Hepatocyte (in vitro differentiated cells): Measurements from ENCODE around the gene MORN5.

Experiments used
- EZH2 ChIP-seq: fragments of 200-600 bp; sonication (generic); IDR thresholded peaks from 2 replicates; pipeline ENCODE4 v1.6.1; 2016; ENCODE audit warnings: antibody characterized with exemption, mild to moderate bottlenecking, borderline replicate concordance
- TF ChIP-seq, protein P1 (sequence below): fragments of 200-600 bp; sonication (generic); IDR thresholded peaks from 2 replicates; pipeline ENCODE4 v1.5.1; 2016; ENCODE audit warnings: antibody characterized with exemption, mild to moderate bottlenecking; ENCODE audit not compliant: poor library complexity

DNA sequence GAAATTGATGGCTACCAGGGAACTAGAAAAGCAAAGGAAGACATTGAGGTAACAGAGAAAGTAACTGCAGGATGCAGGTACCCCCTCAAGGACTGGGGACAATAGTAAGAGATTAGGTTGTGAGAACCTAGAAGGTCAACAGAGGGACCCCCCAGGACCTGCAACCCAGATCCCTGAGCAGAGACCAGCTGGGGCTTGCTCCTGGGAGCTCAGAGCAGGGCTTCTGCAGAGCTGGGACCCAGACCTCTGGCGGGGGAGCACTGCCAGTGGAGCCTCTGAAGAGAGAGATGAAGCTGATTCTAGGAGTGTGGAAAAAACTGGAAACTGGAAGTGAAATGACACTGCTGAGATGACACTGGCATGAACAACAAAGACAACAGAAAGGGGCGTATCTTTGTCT lies 17.2 kb downstream of the MORN5 start:
- TF ChIP-seq, protein P1, sequence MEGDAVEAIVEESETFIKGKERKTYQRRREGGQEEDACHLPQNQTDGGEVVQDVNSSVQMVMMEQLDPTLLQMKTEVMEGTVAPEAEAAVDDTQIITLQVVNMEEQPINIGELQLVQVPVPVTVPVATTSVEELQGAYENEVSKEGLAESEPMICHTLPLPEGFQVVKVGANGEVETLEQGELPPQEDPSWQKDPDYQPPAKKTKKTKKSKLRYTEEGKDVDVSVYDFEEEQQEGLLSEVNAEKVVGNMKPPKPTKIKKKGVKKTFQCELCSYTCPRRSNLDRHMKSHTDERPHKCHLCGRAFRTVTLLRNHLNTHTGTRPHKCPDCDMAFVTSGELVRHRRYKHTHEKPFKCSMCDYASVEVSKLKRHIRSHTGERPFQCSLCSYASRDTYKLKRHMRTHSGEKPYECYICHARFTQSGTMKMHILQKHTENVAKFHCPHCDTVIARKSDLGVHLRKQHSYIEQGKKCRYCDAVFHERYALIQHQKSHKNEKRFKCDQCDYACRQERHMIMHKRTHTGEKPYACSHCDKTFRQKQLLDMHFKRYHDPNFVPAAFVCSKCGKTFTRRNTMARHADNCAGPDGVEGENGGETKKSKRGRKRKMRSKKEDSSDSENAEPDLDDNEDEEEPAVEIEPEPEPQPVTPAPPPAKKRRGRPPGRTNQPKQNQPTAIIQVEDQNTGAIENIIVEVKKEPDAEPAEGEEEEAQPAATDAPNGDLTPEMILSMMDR, result no peak
- no peak for TF ChIP-seq EZH2
